ENCODE data around the gene PNLIPRP2.

Gene PNLIPRP2

DNA sequence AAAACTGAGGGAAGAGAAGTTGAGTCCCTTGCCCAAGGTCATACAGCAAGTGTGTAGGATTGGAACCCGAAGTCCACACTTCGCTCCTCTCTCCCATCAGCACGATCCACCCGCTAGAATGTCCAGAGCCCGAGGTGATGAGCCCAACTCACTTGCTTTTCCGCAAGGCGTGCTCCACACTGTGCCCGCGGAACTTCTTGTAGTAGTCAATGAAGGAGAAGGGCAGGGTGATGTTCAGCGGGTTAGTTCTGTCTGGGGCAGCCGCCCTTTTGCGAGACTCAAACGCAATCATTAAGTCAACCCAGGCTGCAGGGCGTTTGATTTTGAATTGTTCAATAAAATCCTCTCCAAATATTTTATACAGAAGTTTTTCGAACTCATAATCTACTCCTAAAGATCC is 58.6 kb downstream of the PNLIPRP2 start:
- in situ Hi-C loops (cut with MboI; ENCODE audit: low sequenced_read_pairs), result no loop called here

DNA sequence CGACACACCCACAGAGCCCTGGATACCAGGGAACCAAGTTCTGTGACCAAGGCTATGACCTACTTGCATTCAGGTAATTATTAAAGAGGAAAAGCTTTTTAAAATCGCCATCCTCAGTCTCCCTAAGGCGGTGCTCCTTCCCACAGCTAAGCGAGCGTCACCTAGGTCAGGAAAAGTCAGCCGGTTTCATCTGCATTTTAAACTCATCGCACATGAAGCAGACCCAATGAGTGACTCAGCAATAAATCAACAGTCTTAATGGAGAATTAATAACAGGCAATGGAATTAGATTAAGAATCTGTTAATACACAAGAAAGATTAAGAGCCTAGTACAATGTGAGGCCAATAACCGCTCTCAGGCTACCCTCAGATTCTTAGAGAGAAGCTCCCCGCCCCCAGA is 62.4 kb downstream of the PNLIPRP2 start:
- in situ Hi-C loops (cut with MboI; ENCODE audit: low sequenced_read_pairs), result no loop called here

DNA sequence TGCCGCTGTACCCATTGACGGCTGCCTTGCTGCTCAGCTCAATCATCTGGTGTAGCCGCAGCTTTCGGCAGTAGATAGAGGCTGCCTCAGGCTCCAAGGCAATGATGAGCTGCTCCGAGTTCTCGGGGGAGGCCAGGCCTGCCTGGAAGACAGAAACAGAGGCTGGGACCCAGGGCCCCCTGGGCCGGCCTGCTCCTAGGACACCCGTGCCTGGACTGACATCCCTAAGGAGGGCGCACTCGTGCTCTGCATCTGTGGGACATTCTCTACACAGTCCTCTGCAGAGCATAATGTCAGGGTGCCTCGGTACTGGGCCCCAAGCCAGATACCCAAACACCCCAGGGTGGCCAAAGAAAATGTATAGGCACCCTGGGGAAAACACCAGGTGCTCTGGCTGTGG is 63.1 kb downstream of the PNLIPRP2 start:
- in situ Hi-C loops (cut with MboI; ENCODE audit: low sequenced_read_pairs), result no loop called here

DNA sequence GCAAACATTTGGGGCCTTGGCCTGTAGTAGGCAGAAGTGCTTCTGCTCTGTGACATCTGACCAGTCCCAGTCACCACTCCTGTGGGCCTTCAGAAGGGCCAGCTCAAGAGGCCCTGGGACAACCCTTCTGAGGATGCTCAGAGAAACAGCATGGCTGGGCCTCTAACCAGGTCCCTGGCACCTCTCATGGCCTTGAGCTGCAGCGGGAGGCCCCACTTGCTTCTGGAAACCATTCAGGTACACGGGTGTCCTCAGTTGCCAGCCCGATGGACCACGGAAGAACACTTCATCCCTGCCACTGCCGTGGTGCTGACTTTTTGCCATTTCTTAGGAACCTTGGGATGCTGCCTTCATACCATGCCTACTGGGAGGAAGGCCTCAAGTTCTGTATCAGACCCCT is 64.0 kb downstream of the PNLIPRP2 start:
- in situ Hi-C loops (cut with MboI; ENCODE audit: low sequenced_read_pairs), result no loop called here

DNA sequence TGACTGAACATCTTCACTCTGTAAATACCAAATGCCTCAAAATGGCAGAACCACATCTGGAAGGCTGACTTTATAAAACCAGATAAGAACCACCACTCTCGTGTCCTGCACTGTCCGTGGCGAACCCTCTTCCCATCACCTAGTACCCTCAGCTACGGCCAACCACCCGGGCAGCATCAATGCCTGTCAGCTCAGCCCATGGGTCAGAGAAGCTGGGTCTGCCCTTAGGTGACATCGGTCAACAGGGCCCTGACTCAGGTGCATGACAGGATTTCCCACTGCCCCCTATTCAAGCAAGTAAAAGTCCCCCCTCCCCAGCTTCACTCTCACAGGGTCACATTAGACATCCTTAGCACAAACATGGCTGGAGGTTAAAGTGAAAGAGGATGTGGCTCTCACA is 65.1 kb downstream of the PNLIPRP2 start:
- in situ Hi-C loops (cut with MboI; ENCODE audit: low sequenced_read_pairs), result no loop called here

DNA sequence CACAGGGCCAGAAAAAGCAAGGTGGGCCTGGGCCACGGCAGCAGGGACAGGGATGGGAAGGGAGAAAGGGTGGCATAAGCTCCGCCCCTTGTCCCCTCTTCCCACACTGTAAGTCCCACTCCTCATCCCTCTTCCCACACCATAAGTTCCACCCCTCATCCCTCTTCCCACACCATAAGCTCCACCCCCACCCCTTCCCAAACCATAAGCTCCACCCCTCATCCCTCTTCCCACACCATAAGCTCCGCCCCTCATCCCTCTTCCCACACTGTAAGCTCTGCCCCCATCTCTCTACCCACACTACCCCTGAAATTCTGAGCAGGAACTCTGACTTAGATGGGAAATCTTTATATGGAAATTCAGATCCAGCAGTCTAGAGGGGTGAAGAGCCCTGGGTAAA is 65.9 kb downstream of the PNLIPRP2 start:
- in situ Hi-C loops (cut with MboI; ENCODE audit: low sequenced_read_pairs), result no loop called here

DNA sequence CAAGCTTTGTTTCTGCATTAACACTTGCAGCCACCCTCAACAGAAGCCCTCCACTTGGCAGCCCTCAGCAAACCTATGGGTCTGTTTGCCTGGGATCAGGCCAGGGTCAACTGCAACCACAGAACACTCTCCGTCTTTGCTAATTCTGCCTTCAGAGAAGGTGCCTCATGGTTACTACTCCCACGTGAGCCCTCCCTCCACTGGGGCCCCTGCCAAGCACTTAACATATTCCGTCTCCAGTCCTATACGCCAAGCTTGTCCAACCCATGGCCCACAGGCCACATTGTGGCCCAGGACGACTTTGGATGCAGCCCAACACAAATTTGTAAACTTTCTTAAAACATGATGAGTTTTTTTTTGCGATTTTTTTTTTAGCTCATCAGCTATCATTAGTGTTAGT is 66.9 kb downstream of the PNLIPRP2 start:
- in situ Hi-C loops (cut with MboI; ENCODE audit: low sequenced_read_pairs), result no loop called here

DNA sequence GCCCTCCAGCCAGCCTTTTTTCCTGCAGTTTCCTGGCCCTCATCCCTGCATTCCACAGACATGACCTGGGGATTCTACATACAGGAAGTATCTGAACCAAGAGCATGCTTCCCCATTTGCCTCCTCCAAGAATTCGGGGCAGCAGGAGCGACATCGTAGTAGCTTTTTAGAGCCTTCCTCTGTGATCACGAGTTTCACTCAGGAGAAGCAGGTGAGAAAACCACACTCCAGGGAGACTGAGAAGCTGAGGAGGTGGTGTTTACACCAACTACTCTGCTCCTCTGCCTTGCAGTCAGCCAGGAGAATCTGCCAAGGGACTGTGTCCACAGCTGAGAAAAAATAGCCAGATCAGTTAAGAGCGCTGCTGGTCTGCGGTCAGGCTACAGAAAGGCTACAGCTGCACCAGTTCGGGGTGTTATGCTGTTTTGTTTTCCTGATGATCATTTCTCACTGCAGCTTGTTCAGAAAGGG is 67.5 kb downstream of the PNLIPRP2 start:
- in situ Hi-C loops (cut with MboI; ENCODE audit: low sequenced_read_pairs), result no loop called here

DNA sequence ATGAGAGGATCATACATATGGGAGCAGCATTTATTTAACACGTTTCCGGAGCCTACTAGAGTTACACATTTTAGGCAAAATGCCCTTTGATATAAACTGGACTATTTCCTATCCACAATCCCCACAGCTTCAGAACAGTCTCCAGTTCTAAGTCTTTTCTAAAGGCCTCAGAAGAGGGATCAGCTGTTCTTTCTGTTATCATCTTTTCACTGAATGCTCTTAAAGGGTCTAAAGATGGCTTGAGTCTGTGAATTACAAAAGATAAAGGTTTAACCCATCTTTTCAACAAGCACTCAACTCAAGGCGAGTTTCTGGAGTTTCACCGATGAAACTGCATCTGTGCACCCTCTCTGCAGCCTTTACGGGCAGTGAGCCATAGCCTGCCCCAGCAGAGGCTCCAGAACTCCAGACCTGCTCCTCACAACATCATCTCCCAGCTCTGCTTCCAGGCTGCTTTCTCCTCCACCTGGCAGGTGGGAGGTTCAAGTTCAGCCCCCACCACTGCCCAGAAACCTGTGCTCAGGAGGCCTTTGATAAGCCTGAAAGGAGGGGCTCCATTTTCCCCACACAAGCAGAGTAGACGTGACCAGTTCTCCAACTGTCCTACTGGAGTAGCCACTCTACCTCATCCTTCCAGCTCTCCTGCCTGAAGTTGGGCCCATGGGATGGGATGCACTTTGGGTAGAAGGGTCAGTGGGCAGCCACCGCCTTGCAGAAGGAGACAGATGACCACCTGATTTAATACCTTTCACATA is 68.2 kb downstream of the PNLIPRP2 start:
- in situ Hi-C loops (cut with MboI; ENCODE audit: low sequenced_read_pairs), result no loop called here

DNA sequence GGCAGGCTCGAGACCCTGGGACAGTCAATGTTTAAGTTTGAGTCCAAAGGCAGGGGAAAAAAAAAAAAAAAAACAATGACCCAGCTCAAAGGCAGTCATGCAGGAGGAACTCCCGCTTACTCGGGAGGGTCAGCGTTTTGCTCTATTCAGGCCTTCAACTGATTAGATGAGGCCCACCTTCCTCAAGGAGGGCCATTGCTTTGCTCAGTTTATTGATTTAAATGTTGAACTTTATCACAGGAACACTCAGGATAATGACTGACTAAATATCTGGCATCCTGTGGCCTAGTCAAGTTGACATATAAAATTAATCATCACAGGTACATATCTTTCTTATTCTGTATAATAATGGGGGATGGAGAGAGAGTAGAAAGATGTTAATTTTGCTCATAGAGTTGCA is 69.0 kb downstream of the PNLIPRP2 start:
- in situ Hi-C loops (cut with MboI; ENCODE audit: low sequenced_read_pairs), result no loop called here

DNA sequence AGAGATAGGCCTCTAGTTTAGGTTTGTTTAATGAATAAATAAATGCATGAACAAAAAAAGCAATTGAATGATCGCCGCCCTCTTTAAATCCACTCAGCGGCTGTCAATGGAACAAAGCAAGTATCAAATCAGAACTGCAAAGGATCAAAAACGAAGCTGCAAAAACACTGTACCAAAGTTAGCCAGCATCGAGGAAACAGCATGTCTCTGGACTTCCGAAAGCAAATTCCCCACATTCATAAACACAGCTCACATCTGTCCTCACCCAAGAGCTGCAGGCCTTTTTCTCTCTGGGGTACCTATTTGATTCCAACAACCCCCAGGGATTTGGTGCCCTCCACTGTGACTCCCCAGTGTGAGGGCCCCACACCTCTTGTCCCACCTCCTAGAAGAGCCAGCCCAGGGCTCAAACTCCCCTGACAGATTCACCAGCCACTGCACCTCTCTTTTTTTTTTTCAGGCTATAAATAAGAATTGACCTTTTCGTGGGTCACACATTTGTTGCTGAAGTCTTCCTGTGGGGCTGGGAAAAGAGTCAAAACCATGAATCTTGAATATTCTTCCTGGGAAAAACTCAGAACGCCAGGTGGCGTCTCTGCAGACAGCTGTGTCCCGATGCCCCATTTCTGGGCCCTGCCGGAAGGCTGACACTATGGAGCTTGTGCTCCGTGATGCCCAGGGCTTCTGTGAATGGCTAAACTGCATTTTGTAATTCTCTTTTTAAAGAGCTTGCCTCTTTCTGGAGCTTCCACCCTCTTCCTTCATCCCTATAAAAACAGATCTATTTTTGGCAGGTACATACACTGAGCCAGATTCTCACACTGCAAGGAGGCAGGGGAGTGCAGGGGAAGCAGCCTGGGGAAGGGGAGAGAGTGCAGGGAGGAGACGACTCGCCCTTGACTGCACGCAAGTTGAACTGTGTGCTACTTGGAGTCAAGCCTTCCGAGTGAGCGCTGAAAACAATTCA is 69.9 kb downstream of the PNLIPRP2 start:
- in situ Hi-C loops (cut with MboI; ENCODE audit: low sequenced_read_pairs), result no loop called here

DNA sequence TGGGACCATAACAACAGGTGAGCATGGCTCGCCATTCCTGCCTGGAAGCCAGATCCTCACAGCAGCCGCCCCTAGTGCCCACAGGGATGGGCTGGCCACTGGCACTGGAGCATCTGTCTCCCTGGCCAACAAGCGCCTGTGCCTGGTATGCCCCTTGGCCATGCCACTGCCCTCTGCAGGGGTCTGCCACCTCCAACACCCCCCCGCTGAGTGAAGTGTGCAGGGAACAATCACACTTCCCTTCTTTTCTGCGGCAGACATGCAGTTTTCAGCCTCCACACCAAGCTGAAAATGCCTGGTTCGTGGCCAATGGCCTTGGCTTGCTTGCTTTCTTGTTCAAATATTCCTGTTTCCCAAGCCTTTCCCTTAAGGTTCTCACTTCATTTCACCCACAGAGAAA is 70.9 kb downstream of the PNLIPRP2 start:
- in situ Hi-C loops (cut with MboI; ENCODE audit: low sequenced_read_pairs), result no loop called here

DNA sequence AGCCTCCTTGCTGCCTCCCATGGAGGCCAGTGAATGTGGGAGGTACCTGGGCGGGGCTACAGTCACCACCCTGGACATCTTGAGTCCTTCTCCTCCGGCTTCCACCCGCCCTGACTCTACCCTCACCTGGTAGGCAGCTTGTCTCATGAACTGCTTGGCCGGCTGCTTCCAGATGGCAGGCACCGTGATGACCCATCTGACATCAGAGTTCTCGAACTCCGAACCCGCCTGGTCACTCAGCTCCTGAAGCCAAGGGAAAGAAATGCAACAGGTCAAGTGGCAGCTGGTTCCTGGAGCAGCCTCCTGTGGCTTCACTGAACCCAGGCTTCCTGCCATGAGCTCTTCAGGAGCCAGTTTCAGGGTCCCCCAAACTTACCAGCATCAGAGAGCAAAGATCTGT is 71.5 kb downstream of the PNLIPRP2 start:
- in situ Hi-C loops (cut with MboI; ENCODE audit: low sequenced_read_pairs), result no loop called here

DNA sequence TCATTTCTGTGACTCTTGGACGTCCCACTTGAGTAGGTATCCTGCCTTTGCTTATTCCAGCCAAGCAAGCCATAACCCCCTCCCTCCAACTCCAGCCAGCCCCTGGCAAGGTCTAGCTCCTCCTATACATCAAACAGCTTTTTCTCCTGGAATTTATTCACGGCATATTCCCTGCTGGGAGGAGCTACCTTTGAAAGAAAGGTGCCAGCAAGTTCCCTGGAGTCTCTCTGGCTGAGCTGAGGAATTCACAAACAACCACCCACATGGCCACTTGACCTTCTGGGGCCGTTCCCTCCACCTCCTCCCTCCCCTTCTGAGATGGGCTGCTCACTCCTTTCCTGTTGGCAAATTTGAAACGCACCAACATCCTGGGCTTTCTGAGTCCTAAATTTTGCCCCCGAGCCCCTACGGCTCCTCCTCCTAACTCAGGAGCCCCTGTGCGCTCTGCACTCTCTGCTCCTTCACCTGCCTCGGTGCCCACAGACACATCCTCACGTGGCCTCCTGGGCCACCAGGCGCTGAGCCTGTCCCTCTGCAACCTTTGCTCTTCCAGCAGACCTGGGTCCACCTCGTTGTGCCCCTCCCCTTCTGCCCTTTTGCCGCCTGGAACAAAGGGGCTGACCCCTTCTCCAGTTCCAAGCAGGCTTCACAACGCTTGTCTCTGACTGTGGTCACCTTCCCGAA is 73.6 kb downstream of the PNLIPRP2 start:
- in situ Hi-C loops (cut with MboI; ENCODE audit: low sequenced_read_pairs), result no loop called here
